Esophagus (tissue), 2 donors: ENCODE data around the gene TAF4. TPM values are rescaled to one million over a fixed set of nuclear protein-coding genes. Genes with fewer than 3 reads are reported as not detected.

ENCODE experiments used
- H3K27ac ChIP-seq, 2 donors: one replicate each; pipeline ENCODE4 v1.5.1; 2013; ENCODE audit warnings: low read depth in 2 of 2, mild to moderate bottlenecking in 2 of 2, inconsistent platforms in 1 of 2, low read length in 1 of 2, moderate library complexity in 1 of 2
- H3K27me3 ChIP-seq, 2 donors: one replicate each; pipeline ENCODE4 v1.6.1; 2013; ENCODE audit warnings: low read length in 2 of 2, control low read depth in 1 of 2, mild to moderate bottlenecking in 1 of 2; ENCODE audit not compliant: insufficient read depth in 2 of 2, control insufficient read depth in 1 of 2
- H3K36me3 ChIP-seq, 2 donors: one replicate each; pipeline ENCODE4 v1.6.1; 2013; ENCODE audit warnings: low read length in 1 of 2; ENCODE audit not compliant: control insufficient read depth in 2 of 2, insufficient read depth in 2 of 2
- H3K4me1 ChIP-seq, 2 donors: one replicate each; pipeline ENCODE4 v1.6.1; 2013; ENCODE audit warnings: low read length in 1 of 2; ENCODE audit not compliant: control insufficient read depth in 2 of 2, insufficient read depth in 2 of 2
- H3K4me3 ChIP-seq, 2 donors: one replicate each; pipeline ENCODE4 v1.5.1; 2013; ENCODE audit warnings: low read length in 2 of 2, mild to moderate bottlenecking in 2 of 2, low read depth in 1 of 2, moderate library complexity in 1 of 2
- H3K9me3 ChIP-seq, 2 donors: one replicate each; pipeline ENCODE4 v1.6.1; 2013; ENCODE audit warnings: mild to moderate bottlenecking in 2 of 2, low read depth in 1 of 2, low read length in 1 of 2, moderate library complexity in 1 of 2; ENCODE audit not compliant: control insufficient read depth in 2 of 2, insufficient read depth in 1 of 2
- WGBS, 2 donors: extraction: QIAGEN DNeasy Blood & Tissue Kit; methylation state at CpG; one replicate each; pipeline ENCODE4 v1.1.7; 2013; 5-methylcytosine and 5-hydroxymethylcytosine counted together
- polyA plus RNA-seq, 2 donors: library from polyadenylated mRNA; stranded (reverse); fragments of 200-250 nt; gene quantifications; one replicate each; pipeline ENCODE4 v1.2.3, GENCODE V29; 2013
- donor health status: healthy with polysubstance abuse.
- donor health status: Bipolar disorder and iron deficiency.

The TAF4 gene
- polyA plus RNA-seq, 2 donors, result 4.2 to 5.8 TPM

GRCh38 chr20:62045529-62046285, 20.0 kb downstream of the TAF4 start:
- 84 to 85% methylated on average over 22 of the region's 22 CpGs for WGBS, 2 donors
- H3K4me3 ChIP-seq, result no peak overlapping the region
- no peaks in the 10 kb centered on the region for H3K9me3 ChIP-seq
- no peaks in the 10 kb centered on the region for H3K27me3 ChIP-seq
- H3K27ac ChIP-seq, result no peak overlapping the region
- no peaks in the 10 kb centered on the region for H3K36me3 ChIP-seq
- peaks cover 2 to 12% of the 10 kb centered on the region in 2 donors for H3K4me1 ChIP-seq

- Histone ChIP-seq H3K4me1 (peaks cover 1 to 12% of the 10 kb centered on the region in 2 donors), H3K4me3 (no peak overlapping the region), H3K27ac (no peak overlapping the region), H3K9me3 (no peaks in the 10 kb centered on the region), H3K36me3 (no peaks in the 10 kb centered on the region), H3K27me3 (no peaks in the 10 kb centered on the region)
- 90 to 92% methylated on average over 20 of the region's 20 CpGs for WGBS, 2 donors
These were observed 20.6 kb downstream of the TAF4 start for GRCh38 chr20:62045118-62045517.

GRCh38 chr20:62044631-62045030, 21.1 kb downstream of the TAF4 start:
- Histone ChIP-seq H3K4me1 (peaks cover 0 to 12% of the 10 kb centered on the region in 2 donors), H3K9me3 (no peaks in the 10 kb centered on the region), H3K27me3 (no peaks in the 10 kb centered on the region), H3K36me3 (no peaks in the 10 kb centered on the region), H3K4me3 (no peak overlapping the region), H3K27ac (no peak overlapping the region)
- whole genome bisulfite sequencing, 2 donors, result 64 to 67% methylated on average over 6 of the region's 6 CpGs

- Histone ChIP-seq H3K36me3 (no peaks in the 10 kb centered on the region), H3K4me3 (no peak overlapping the region)
- WGBS, 2 donors, result 77 to 79% methylated on average over 17 of the region's 17 CpGs
These were observed 22.4 kb downstream of the TAF4 start for GRCh38 chr20:62043131-62043914.

GRCh38 chr20:62042025-62042820, 23.5 kb downstream of the TAF4 start:
- Histone ChIP-seq H3K9me3 (no peaks in the 10 kb centered on the region), H3K36me3 (no peaks in the 10 kb centered on the region), H3K4me1 (peaks cover 0 to 8% of the 10 kb centered on the region in 2 donors), H3K27ac (no peak overlapping the region), H3K4me3 (no peak overlapping the region), H3K27me3 (no peaks in the 10 kb centered on the region)
- WGBS, 2 donors, result 94 to 96% methylated on average over 22 of the region's 22 CpGs

More at GRCh38 chr20:62043131-62043914, 22.4 kb downstream of the TAF4 start:
- H3K27me3 ChIP-seq, result no peaks in the 10 kb centered on the region
- peaks cover 0 to 8% of the 10 kb centered on the region in 2 donors for H3K4me1 ChIP-seq
- H3K27ac ChIP-seq, result no peak overlapping the region
- no peaks in the 10 kb centered on the region for H3K9me3 ChIP-seq

GRCh38 chr20:62040933-62041332, 24.7 kb downstream of the TAF4 start:
- 88 to 91% methylated on average over 13 of the region's 13 CpGs for WGBS, 2 donors
- Histone ChIP-seq H3K36me3 (no peaks in the 10 kb centered on the region), H3K27ac (no peak overlapping the region), H3K9me3 (no peaks in the 10 kb centered on the region), H3K27me3 (no peaks in the 10 kb centered on the region), H3K4me1 (peaks cover 0 to 8% of the 10 kb centered on the region in 2 donors), H3K4me3 (no peak overlapping the region)

GRCh38 chr20:62040381-62040922, 25.2 kb downstream of the TAF4 start:
- no peak overlapping the region for H3K4me3 ChIP-seq
- no peaks in the 10 kb centered on the region for H3K27me3 ChIP-seq
- WGBS, 2 donors, result 89 to 90% methylated on average over 25 of the region's 25 CpGs
- no peaks in the 10 kb centered on the region for H3K9me3 ChIP-seq
- H3K36me3 ChIP-seq, result no peaks in the 10 kb centered on the region
- peaks cover 0 to 8% of the 10 kb centered on the region in 2 donors for H3K4me1 ChIP-seq
- no peak overlapping the region for H3K27ac ChIP-seq

- no peaks in the 10 kb centered on the region for H3K27me3 ChIP-seq
- no peak overlapping the region for H3K4me3 ChIP-seq
- WGBS, 2 donors, result 80 to 83% methylated on average over 6 of the region's 6 CpGs
- no peak overlapping the region for H3K27ac ChIP-seq
- H3K9me3 ChIP-seq, result no peaks in the 10 kb centered on the region
- H3K4me1 ChIP-seq, result peaks cover 0 to 8% of the 10 kb centered on the region in 2 donors
- no peaks in the 10 kb centered on the region for H3K36me3 ChIP-seq
These were observed 25.9 kb downstream of the TAF4 start for GRCh38 chr20:62039738-62040137.
